HUES6 (cell line): Measurements from ENCODE around the gene ACR.

Source experiments
- H3K27ac ChIP-seq: 2 replicates; pipeline ENCODE4 v1.7.0; 2013; ENCODE audit warnings: low read depth, mild to moderate bottlenecking, low read length, inconsistent platforms
- H3K27me3 ChIP-seq: 2 replicates; pipeline ENCODE4 v1.6.1; 2013; ENCODE audit warnings: low read length; ENCODE audit not compliant: control insufficient read depth, insufficient read depth
- H3K36me3 ChIP-seq: 2 replicates; pipeline ENCODE4 v1.6.1; 2013; ENCODE audit warnings: low read length; ENCODE audit not compliant: control insufficient read depth, insufficient read depth
- H3K4me1 ChIP-seq: 2 replicates; pipeline ENCODE4 v1.6.1; 2013; ENCODE audit warnings: low read length; ENCODE audit not compliant: control insufficient read depth, insufficient read depth
- H3K4me3 ChIP-seq: 2 replicates; pipeline ENCODE4 v1.5.1; 2013; ENCODE audit warnings: low read depth, low read length
- H3K9ac ChIP-seq: one replicate; pipeline ENCODE4 v1.6.1; 2013; ENCODE audit warnings: mild to moderate bottlenecking, low read length
- H3K9me3 ChIP-seq: 2 replicates; pipeline ENCODE4 v1.6.1; 2013; ENCODE audit warnings: low read depth, low read length; ENCODE audit not compliant: control insufficient read depth, insufficient read depth

The ACR gene

DNA sequence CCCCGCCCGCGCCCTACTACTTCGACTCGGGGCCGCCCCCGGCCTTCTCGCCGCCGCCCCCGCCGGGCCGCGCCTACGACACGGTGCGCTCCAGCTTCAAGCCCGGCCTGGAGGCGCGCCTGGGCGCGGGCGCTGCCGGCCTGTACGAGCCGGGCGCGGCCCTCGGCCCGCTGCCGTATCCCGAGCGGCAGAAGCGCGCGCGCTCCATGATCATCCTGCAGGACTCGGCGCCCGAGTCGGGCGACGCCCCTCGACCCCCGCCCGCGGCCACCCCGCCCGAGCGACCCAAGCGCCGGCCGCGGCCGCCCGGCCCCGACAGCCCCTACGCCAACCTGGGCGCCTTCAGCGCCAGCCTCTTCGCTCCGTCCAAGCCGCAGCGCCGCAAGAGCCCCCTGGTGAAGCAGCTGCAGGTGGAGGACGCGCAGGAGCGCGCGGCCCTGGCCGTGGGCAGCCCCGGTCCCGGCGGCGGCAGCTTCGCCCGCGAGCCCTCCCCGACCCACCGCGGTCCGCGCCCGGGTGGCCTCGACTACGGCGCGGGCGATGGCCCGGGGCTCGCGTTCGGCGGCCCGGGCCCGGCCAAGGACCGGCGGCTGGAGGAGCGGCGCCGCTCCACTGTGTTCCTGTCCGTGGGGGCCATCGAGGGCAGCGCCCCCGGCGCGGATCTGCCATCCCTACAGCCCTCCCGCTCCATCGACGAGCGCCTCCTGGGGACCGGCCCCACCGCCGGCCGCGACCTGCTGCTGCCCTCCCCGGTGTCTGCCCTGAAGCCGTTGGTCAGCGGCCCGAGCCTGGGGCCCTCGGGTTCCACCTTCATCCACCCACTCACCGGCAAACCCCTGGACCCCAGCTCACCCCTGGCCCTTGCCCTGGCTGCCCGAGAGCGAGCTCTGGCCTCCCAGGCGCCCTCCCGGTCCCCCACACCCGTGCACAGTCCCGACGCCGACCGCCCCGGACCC, 17.4 kb upstream of the ACR start:
- Histone ChIP-seq H3K27me3 (peaks cover 91% of the 10 kb centered on the region), H3K9ac (no peak overlapping the region), H3K9me3 (no peaks in the 10 kb centered on the region), H3K36me3 (no peaks in the 10 kb centered on the region), H3K27ac (no peak overlapping the region), H3K4me1 (no peaks in the 10 kb centered on the region), H3K4me3 (peak overlapping the region; percentile 48)

DNA sequence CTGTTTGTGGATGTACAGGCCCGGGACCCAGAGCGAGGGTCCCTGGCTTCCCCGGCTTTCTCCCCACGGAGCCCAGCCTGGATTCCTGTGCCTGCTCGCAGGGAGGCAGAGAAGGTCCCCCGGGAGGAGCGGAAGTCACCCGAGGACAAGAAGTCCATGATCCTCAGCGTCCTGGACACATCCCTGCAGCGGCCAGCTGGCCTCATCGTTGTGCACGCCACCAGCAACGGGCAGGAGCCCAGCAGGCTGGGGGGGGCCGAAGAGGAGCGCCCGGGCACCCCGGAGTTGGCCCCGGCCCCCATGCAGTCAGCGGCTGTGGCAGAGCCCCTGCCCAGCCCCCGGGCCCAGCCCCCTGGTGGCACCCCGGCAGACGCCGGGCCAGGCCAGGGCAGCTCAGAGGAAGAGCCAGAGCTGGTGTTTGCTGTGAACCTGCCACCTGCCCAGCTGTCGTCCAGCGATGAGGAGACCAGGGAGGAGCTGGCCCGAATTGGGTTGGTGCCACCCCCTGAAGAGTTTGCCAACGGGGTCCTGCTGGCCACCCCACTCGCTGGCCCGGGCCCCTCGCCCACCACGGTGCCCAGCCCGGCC, 16.7 kb upstream of the ACR start:
- Histone ChIP-seq H3K36me3 (no peaks in the 10 kb centered on the region), H3K4me1 (no peaks in the 10 kb centered on the region), H3K9ac (no peak overlapping the region), H3K27ac (no peak overlapping the region), H3K4me3 (no peak overlapping the region), H3K27me3 (peaks cover 84% of the 10 kb centered on the region), H3K9me3 (no peaks in the 10 kb centered on the region)

DNA sequence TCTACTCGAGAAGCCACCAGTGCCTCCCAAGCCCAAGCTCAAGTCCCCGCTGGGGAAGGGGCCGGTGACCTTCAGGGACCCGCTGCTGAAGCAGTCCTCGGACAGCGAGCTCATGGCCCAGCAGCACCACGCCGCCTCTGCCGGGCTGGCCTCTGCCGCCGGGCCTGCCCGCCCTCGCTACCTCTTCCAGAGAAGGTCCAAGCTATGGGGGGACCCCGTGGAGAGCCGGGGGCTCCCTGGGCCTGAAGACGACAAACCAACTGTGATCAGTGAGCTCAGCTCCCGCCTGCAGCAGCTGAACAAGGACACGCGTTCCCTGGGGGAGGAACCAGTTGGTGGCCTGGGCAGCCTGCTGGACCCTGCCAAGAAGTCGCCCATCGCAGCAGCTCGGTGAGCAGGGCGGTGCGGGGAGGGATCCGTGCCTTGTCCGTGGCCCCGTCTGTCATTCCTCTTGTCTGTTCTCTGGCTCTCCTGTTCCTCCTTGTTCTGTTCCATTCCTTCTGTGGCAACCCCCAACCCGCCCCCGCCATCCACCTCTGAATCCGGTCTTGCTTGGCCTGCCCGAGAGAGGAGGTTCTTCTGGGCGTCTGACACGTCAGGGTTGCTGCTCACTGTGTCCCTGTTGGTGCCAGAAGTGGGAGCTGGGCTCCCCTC, 15.8 kb upstream of the ACR start:
- H3K9me3 ChIP-seq: no peaks in the 10 kb centered on the region
- H3K4me1 ChIP-seq: no peaks in the 10 kb centered on the region
- no peak overlapping the region for H3K27ac ChIP-seq
- no peak overlapping the region for H3K9ac ChIP-seq
- H3K4me3 ChIP-seq: no peak overlapping the region
- peaks cover 76% of the 10 kb centered on the region for H3K27me3 ChIP-seq
- no peaks in the 10 kb centered on the region for H3K36me3 ChIP-seq

DNA sequence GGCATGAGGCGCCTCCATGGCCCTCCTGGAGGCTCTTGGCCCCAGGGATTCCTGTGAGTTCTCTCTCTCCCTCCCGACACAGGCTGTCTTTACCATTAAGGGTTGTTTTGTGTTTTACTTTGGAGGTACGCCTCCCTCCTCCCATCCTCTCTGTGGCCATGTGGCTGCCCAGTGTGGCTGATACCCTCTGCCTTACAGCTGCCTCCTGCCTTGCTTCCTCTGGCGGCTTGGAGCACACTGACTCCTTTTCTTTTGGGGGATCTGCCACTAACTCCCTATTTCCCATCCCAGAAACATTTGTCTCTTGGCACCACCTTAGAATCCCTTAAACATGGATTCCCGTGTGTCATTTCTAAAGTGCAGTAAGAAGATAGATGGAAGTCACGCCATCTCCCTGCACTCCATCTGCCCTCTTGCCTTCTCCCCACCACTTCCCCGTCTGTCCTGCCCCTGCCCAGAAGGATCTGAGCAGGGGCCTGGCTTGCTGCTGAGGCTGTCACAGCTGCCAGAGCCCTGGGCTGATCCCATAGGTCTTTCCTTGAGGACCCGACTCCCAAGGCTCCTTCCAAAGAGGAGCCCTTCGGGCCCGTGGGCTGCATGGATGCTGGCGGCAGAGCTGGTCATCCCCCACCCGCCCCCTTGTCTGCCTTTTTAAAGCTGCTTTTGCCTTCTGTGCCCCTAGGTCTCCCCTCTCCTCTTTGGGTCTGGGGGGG, 15.1 kb upstream of the ACR start:
- no peaks in the 10 kb centered on the region for H3K36me3 ChIP-seq
- no peaks in the 10 kb centered on the region for H3K9me3 ChIP-seq
- no peak overlapping the region for H3K9ac ChIP-seq
- H3K27me3 ChIP-seq: peaks cover 70% of the 10 kb centered on the region
- no peak overlapping the region for H3K4me3 ChIP-seq
- no peak overlapping the region for H3K27ac ChIP-seq
- no peaks in the 10 kb centered on the region for H3K4me1 ChIP-seq

DNA sequence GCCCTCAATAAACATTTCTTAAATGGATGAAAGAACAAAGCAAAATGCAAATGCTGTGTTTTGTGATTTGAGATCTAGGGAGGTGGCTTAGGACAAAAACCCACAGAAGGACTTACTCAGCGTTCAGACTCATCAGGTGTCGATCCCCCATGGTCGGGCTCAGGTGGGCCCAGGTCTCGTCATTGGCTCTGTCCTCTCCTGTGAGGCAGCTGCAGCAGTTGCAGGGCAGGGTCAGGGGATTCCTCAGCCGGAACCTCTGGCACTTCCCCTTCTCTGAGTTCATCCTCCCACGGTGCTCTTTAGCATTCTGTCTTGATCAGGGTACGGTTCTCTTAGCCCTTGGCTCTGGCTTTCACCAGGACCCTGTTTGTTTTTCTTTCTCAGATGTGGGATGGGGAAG, 14.0 kb upstream of the ACR start:
- H3K27me3 ChIP-seq: peaks cover 69% of the 10 kb centered on the region
- no peaks in the 10 kb centered on the region for H3K4me1 ChIP-seq
- no peaks in the 10 kb centered on the region for H3K36me3 ChIP-seq
- H3K27ac ChIP-seq: no peak overlapping the region
- H3K9me3 ChIP-seq: no peaks in the 10 kb centered on the region
- H3K4me3 ChIP-seq: no peak overlapping the region
- no peak overlapping the region for H3K9ac ChIP-seq

DNA sequence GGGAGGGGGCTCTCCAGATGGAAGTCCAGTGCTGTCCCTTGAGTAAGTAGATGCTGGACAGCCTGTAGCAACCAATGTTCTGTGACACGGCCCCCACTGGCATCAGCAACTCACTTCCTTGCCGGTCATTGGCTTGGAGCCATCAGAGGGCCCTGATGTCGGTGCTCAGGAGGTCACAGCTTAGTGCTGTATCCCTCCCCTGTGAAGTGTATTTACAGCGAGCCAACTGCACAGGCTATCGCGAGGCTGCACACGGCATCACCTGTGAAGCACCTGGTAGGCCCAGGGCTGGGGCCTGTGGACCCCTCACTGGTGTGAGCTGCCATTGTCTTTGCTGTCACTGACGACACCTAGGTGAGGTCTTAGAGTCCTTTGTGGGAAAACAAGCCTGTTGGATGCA, 13.4 kb upstream of the ACR start:
- H3K4me1 ChIP-seq: no peaks in the 10 kb centered on the region

DNA sequence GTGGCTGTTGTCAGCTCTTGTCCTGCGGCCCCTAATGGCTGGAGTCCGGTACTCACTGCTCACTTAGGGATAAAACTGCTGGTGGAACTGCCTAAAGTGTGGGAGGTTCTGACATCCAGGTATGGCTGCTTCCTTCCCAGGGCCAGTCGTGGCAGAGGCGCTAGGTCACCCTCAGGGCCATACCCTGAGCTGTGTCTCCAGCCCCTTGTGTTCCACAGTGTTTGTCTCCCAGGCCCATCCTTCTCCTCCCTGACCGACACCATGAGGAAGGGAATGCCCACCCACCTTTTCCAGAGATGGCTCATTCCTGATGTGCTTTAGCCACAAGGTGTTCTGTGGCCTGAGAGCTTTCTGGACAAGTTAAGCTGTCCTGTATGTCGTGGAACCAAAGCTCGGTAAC, 12.4 kb upstream of the ACR start:
- Histone ChIP-seq H3K9ac (no peak overlapping the region), H3K27me3 (peaks cover 69% of the 10 kb centered on the region), H3K9me3 (no peaks in the 10 kb centered on the region), H3K27ac (no peak overlapping the region), H3K4me3 (no peak overlapping the region), H3K4me1 (no peaks in the 10 kb centered on the region), H3K36me3 (no peaks in the 10 kb centered on the region)

More for the DNA sequence above, 13.4 kb upstream of the ACR start:
- Histone ChIP-seq H3K9ac (no peak overlapping the region), H3K27ac (no peak overlapping the region), H3K4me3 (no peak overlapping the region), H3K9me3 (no peaks in the 10 kb centered on the region), H3K27me3 (peaks cover 69% of the 10 kb centered on the region), H3K36me3 (no peaks in the 10 kb centered on the region)

DNA sequence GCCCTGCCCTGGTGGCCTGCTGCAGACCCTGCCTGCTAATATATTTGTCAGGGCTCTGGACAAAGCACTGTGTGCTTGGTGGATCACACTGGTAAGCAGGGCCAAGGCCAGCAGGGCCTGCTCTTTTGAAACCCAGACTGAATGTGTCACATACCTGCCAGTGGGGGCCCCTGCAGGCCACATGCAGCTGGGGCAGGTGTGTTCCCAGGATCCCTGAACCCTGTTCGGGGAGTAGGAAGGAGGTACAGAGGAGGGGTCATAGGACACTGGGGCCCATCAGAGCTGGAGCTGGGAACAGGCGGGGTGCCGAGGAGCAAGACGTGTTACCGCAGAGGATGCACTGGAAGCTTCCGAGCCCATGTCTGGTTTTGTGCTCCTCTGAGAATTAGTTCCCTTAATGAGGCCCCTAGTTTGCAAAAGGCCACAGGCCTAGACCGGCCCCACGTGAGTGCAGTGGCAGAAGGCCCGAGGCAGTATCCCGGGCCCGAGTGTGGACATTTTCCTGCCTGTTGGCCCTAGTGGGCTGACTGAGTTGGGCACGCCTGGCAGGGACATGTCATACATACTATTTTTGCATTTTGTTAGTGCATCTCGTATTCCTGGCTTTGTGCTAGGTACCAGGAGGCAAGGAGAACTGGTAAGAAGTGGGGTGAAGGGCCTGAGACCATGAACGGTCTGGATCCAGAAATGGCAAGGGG, 11.2 kb upstream of the ACR start:
- Histone ChIP-seq H3K36me3 (no peaks in the 10 kb centered on the region), H3K27me3 (peaks cover 66% of the 10 kb centered on the region), H3K4me3 (no peak overlapping the region), H3K9me3 (no peaks in the 10 kb centered on the region), H3K4me1 (no peaks in the 10 kb centered on the region), H3K27ac (no peak overlapping the region), H3K9ac (no peak overlapping the region)

DNA sequence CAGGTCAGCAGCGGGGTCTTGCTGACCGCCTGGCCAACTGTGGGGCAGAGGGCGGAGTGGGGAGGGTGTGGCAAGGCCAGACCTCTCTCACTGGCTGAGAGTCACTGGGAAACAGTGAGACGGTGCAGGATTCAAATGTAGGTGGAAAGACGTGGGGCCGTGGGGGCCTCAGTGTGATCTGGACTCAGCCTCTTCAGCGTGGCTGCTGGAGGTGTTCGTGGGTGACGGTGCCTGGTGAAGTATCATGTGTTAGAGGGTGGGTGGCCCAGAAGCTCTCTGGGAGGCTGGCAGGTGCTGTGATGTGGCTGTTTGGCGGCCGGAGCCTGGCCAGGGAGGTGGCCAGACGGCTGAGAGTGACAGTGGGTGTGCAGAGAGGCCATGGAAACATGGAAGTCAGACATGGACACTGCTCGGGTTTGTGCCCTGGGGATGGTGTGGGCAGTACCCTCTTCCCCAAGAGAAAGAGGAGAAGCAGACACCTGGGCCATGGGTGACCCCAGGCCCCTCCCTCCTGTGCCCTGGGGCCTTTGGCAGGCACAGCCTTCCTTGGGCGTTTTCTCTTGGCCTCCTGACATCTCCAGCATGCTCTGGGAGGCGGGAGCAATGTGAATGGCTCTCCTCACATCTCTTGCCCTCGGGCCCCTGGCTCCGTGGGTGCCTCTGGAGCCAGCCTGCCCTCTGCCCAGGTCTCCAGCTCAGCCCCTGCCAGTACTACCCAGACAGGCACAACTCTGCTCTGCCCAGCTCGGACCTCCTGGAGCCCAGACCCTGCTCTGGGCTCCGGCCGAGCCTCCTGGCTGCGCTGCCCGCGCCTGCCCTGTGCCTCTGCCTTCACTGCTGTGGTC, 10.1 kb upstream of the ACR start:
- H3K27me3 ChIP-seq: peaks cover 65% of the 10 kb centered on the region
- H3K9ac ChIP-seq: no peak overlapping the region
- H3K9me3 ChIP-seq: no peaks in the 10 kb centered on the region
- no peaks in the 10 kb centered on the region for H3K36me3 ChIP-seq
- no peak overlapping the region for H3K4me3 ChIP-seq
- no peak overlapping the region for H3K27ac ChIP-seq
- H3K4me1 ChIP-seq: no peaks in the 10 kb centered on the region

DNA sequence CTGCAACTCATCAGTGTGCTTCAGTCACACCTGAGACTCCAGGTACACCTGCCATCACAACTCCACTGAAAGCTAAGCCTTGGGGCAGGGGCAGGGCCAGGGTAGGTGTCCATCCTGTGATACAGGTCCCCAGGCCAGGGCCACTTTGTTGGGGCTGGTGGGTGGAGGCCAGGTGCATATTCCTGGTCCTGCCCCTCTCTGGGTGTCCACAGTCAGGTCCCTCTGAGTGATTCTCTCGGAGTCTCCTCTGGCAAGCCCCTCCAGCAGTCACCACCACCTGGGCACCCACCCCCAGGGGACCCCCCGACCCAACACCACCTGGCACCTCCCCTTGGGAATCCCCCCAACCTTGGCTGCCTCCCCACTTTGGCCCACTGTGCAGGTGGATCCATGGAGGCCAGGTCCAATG, 9.5 kb upstream of the ACR start:
- Histone ChIP-seq H3K4me3 (no peak overlapping the region), H3K36me3 (no peaks in the 10 kb centered on the region), H3K4me1 (no peaks in the 10 kb centered on the region), H3K9me3 (no peaks in the 10 kb centered on the region), H3K27ac (no peak overlapping the region), H3K9ac (no peak overlapping the region), H3K27me3 (peaks cover 64% of the 10 kb centered on the region)
